ENCODE results near the gene CDK17. TPM values are rescaled to one million over a fixed set of nuclear protein-coding genes. Genes with fewer than 3 reads are reported as not detected.

CDK17 gene
- total RNA-seq, 1 donor: 73.8 TPM

DNA sequence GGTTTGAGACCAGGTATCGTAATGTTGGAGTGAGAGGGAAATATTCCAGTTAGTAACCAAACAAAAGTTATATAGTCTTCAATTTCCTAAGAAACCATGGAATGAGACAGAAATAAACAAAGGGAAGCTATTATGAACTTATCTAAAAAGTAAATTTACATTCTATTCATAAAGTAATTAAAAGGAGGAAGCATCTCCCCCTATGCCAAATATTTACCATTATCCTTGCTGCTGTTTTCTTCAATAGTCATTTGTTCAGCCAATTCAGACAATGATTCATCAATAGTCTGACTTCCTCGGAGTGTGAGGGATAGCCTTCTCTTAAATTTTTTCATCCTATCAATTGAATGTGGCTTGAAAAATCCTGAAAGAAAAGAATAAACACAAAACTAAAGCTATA lies 65.7 kb downstream of the CDK17 start:
- TF ChIP-seq, protein P1, sequence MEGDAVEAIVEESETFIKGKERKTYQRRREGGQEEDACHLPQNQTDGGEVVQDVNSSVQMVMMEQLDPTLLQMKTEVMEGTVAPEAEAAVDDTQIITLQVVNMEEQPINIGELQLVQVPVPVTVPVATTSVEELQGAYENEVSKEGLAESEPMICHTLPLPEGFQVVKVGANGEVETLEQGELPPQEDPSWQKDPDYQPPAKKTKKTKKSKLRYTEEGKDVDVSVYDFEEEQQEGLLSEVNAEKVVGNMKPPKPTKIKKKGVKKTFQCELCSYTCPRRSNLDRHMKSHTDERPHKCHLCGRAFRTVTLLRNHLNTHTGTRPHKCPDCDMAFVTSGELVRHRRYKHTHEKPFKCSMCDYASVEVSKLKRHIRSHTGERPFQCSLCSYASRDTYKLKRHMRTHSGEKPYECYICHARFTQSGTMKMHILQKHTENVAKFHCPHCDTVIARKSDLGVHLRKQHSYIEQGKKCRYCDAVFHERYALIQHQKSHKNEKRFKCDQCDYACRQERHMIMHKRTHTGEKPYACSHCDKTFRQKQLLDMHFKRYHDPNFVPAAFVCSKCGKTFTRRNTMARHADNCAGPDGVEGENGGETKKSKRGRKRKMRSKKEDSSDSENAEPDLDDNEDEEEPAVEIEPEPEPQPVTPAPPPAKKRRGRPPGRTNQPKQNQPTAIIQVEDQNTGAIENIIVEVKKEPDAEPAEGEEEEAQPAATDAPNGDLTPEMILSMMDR (IDR thresholded peaks at IDR 0.05; ENCODE audit: insufficient read depth, low read depth, low read length): no peak
- DNase-seq (ENCODE audit: low read depth): no peak
- H3K4me3 ChIP-seq (ENCODE audit: low read depth, low read length): no peak overlapping the region

DNA sequence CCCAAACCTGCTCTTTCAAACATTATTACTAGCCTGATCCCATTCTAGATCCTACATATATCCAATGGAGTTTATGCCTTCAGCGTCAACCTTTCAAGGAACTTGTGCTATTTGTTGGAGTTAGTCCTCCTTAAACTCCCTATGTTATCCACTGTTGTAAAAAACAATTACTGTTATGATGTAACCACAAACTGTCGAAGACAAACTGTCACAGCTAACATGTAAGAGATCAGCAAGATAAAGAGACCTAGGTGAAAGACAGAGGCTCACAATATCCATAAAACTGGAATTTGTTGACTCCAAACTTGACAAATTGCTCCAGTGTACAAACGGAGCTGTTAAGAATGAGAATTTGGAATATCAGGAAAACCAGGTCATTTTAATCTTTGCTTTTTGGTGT lies 70.7 kb downstream of the CDK17 start:
- no peak overlapping the region for H3K4me3 ChIP-seq (ENCODE audit: low read depth, low read length)
- no peak for DNase-seq (ENCODE audit: low read depth)
- TF ChIP-seq, protein P1 (IDR thresholded peaks at IDR 0.05; ENCODE audit: insufficient read depth, low read depth, low read length): no peak

DNA sequence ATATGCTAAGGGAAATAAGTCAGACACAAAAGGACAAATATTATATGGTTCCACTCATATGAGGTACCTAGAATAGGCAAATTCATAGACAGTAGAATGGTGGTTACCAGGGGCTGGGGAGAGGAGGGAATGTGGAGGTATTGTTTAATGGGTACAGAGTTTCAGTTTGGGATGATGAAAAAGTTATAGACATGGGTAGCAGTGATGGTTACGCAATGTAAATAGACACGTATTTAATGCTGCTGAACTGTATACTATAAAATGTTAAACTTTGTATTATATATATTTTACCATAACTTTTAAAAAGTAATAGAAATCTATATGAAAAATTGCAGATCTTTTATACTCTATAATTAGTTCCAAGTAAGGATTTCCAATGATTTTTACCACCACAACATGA lies 71.2 kb downstream of the CDK17 start:
- no peak for DNase-seq (ENCODE audit: low read depth)
- TF ChIP-seq, protein P1 (IDR thresholded peaks at IDR 0.05; ENCODE audit: insufficient read depth, low read depth, low read length): no peak
- no peak overlapping the region for H3K4me3 ChIP-seq (ENCODE audit: low read depth, low read length)

DNA sequence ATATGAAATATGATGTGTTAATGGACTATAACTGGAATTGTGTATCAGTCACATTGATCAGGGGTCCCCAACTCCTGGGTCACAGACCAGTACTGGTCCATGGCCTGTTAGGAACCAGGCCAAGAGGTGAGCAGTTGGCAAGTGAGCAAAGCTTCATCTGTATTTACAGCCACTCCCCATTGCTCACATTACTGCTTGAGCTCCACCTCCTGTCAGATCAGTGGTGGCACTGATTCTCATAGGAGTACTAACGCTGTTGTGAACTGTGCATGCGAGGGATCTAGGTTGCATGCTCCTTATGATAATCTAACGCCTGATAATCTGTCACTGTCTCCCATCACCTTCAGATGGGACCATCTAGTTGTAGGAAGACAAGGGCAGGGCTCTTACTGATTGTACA lies 72.3 kb downstream of the CDK17 start:
- no peak overlapping the region for H3K4me3 ChIP-seq (ENCODE audit: low read depth, low read length)
- TF ChIP-seq, protein P1 (IDR thresholded peaks at IDR 0.05; ENCODE audit: insufficient read depth, low read depth, low read length): no peak
- DNase-seq (ENCODE audit: low read depth): no peak

DNA sequence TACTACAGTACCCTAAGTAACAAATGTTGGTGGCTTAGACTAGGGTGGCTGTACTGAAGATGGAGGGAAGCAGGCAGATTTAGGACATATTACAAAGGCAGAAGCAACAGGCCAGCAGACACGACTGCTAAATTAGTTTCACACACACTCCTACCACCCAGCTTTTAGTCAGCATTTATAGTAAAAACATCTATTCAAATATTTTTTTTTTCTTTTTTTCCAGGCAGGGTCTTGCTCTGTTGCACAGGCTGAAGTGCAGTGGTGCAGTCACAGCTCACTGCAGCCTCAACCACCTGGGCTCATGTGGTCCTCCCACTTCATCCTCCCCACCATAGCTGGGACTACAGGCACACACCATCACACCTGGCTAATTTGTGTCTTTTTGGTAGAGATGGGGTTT lies 72.9 kb downstream of the CDK17 start:
- H3K4me3 ChIP-seq (ENCODE audit: low read depth, low read length): no peak overlapping the region
- TF ChIP-seq, protein P1 (IDR thresholded peaks at IDR 0.05; ENCODE audit: insufficient read depth, low read depth, low read length): no peak
- no peak for DNase-seq (ENCODE audit: low read depth)

DNA sequence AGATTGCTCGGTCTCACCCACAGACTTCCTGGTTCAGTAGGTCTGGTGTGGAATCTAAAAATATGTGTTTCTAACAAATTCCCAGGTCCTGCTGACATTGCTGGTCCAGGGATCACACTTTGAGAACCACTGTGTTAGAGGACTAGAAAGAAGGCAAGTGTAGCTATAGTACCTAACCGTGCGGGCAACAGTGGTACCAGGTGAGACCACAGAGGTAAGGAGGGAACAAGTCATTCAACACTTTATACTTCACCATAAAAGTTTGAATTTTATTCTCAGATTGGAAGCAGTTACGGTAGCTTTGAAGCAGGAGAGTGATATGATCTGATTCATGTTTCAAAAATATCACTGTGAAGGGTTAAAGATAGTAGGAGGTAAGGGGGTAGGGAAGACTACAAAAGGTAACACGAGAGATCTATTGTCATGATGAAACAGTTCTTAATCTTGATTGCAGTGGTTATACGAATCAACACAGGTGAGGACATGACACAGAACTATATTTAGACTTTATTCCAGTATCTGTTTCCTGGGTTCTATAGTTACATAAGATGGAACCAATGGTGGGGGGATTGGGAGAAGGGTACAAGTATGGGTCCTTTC lies 73.5 kb downstream of the CDK17 start:
- no peak for DNase-seq (ENCODE audit: low read depth)
- TF ChIP-seq, protein P1 (IDR thresholded peaks at IDR 0.05; ENCODE audit: insufficient read depth, low read depth, low read length): no peak
- no peak overlapping the region for H3K4me3 ChIP-seq (ENCODE audit: low read depth, low read length)

DNA sequence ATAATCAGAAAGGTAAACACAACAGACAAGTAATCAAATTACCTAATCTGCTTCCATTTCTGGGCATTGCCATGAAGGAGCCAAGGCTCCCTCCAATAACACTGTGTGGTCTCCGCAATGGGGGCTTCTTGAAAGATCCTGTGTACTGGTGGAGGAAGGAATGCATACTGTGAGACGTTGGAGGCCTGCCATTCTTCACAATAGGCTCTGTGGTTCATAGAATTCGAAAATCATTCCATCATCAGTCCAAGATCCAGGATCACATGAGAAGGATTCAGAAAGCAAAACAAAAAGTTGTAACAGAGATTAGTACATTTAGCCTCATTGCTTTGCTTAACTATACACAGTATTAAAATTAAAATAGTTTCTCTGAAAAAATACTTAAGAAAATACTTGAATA lies 76.3 kb downstream of the CDK17 start:
- DNase-seq (ENCODE audit: low read depth): no peak
- H3K4me3 ChIP-seq (ENCODE audit: low read depth, low read length): no peak overlapping the region
- TF ChIP-seq, protein P1 (IDR thresholded peaks at IDR 0.05; ENCODE audit: insufficient read depth, low read depth, low read length): no peak

Data from fibroblast of villous mesenchyme (primary cell).